ENCODE measurements around the gene LRRC56.

Gene LRRC56, protein sequence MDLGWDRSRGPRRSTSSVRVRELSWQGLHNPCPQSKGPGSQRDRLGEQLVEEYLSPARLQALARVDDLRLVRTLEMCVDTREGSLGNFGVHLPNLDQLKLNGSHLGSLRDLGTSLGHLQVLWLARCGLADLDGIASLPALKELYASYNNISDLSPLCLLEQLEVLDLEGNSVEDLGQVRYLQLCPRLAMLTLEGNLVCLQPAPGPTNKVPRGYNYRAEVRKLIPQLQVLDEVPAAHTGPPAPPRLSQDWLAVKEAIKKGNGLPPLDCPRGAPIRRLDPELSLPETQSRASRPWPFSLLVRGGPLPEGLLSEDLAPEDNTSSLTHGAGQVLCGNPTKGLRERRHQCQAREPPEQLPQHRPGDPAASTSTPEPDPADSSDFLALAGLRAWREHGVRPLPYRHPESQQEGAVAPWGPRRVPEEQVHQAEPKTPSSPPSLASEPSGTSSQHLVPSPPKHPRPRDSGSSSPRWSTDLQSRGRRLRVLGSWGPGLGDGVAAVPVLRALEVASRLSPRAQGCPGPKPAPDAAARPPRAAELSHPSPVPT
- 2.5 to 11.3 reads per million in 2 experiments for total RNA-seq

DNA sequence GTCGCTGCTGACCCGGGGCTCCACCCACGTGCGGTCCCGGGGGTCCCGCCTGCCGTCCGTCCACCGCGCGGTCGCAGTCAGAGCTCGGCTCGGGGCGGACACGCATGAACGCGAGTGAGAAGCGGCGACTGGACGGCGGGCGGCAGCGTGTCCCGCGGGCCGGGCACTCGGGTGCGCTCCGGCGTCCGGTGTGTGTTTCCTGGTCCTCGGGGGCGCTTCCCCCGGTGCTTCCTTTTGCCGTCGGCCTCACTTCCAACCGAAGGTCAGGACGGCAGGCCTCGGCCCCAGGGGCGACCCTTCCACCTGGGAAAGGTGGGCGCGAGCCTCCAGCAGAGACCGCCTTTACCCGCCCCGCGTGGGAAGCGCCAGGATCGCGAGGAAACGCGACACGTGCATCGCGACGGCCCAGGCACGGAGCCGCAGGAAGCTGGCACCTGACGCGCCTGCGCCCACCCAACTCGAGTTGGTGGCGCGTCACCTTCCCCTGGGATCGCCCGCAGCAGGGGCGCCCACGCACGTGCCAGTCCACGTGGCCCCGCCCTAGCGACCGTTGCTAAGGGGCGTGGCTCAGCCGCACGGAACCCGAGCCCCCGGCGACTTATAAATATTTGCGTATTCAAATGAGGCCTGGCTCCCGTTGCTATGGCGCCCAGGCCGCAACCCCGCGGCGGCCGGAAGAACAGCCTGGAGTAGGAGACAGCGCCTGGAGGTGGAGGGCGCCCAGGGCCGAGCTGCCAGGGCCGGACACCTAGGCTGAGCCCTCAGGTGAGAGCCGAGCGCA is at the start of gene LRRC56:
Gene LRRC56 (plus strand): TSS at position 687 of the 781 bp plus-strand sequence. CDS start 3,158 bp downstream, outside the sequence.
- DNase-seq (ENCODE audit: low read depth) = peak; percentile 88

- no peak for DNase-seq (ENCODE audit: low read depth)
Measured at GRCh38 chr11:487571-488021, 49.7 kb upstream of the LRRC56 start.

GRCh38 chr11:488062-488461 is 49.3 kb upstream of the LRRC56 start:
- DNase-seq (ENCODE audit: low read depth) = no peak

DNA sequence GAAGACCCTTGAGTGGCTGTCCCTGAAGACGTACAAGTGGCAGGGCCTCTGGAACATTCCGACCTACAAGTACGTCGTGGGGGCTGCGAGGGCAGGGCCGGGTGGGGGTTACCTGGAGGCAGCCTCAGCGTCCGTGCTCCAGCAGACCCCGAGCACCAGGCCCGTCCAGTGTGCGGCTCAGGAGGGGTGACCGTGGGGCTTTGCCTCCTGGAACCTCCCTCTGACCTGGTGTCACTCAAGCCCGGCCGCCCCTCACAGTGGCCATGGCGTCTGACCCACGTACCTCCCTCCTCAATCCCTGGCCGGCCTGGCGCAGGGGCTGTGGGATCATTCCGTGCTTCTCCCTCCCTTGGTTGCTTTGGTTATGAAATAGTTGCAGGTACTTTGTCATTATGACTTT is 48.7 kb upstream of the LRRC56 start:
- no peak for DNase-seq (ENCODE audit: low read depth)

DNA sequence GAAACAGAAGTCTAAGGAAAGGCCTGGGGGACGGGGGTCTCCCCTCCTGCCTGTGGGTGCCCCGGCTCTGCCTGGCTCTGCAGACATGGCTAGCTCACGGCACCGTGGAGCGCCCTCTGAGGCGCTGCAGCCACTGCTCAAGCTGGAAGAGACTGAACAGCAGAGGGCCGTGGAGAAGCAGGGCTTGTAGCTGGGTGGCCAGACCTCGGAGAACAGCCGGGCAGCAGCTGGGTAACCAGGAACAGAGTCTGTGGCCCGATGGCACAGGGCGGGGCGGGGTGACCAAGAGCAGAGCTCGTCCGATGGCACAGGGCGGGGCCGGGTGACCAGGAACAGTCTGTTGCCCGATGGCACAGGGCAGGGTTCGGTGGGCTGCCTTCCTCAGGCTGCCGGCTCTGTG is 48.3 kb upstream of the LRRC56 start:
- DNase-seq (ENCODE audit: low read depth) = no peak

GRCh38 chr11:489610-490185 is 47.6 kb upstream of the LRRC56 start:
- DNase-seq (ENCODE audit: low read depth) = no peak

DNA sequence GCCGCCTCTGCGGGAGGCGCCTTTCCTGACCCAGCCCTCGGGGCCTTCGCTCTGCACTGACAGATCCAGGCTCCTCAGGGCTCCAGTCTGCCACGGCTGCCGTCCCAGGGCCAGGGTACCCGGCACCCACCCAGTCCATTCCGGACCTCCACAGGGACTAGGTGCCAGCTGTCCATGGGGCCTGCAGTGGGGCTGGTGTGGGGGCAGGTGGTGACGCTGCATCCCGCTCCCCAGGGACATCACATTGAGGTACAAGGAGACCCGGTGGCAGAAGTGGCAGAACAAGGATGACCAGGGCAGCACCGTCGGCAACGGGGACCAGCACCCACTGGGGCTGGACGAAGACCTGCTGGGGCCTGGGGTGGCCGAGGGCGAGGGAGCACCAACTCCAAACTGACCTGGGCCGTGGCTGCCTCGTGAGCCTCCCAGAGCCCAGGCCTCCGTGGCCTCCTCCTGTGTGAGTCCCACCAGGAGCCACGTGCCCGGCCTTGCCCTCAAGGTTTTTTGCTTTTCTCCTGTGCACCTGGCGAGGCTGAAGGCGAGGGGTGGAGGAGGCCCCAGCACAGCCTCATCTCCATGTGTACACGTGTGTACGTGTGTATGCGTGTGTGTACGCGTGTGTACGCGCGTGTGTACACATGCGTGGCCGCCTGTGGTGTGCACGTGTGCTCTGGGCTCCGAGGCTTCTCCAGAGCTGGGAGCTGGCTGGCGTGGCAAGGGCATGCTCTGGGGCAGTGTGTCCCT is 47.0 kb upstream of the LRRC56 start:
- DNase-seq (ENCODE audit: low read depth) = no peak

GRCh38 chr11:490930-491260 is 46.4 kb upstream of the LRRC56 start:
- DNase-seq (ENCODE audit: low read depth) = no peak

DNA sequence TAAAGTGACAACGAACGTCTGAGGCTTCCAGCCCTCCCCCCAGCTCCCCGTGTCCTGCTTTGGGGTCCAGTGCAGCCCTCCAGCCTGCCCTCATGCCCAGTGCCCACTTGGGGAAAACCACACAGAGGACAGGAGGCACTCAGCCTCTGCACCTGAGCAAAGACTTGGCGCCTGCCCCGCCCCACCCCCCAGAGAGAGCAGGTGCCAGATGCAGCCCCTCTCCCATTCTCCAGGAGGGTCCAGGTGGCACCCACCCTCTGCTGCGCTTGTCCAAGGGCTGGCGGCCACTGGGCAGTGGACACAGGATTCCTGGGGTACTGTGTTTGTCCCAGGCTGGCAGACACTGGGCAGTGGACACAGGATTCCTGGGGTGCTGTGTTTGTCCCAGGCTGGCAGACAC is 46.0 kb upstream of the LRRC56 start:
- DNase-seq (ENCODE audit: low read depth) = no peak

DNA sequence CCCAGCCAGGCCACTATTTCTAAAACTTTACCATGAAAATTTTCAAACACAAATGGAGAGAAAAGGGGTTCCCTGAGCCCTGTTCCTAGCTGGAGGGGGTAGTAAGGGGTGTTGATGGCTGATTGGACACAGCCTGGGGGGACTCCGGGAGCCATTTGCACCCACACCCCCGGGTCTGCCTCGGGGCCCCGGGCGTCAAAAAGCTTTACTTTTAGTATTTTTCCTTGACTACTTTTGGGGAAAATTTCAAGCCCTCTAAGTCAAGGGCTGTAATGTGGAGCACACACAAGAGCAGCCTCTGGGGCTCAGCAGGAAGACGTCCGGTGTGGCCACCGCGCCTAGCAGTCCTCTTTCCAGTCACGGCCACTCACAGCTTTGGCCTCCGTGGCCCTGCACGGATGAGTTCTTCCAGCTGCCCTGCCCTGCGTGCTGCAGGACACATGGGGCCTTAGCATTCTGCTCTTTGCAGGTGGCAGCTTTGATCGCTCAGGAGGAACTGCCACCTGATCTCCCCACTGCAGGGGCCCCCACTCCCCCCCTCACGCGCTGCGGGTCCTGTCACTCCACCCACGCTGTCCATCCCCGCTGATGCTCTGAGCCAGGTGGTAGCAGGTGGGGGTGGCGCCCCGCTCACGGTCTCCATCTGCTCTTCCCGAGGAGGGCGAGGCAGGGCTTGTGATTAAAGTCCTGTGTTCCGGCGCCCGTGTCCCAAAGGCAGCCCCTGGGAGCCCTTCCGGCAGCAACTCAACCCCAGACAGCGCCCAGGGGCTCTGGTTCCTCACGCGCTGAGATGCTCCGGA is 44.7 kb upstream of the LRRC56 start:
- DNase-seq (ENCODE audit: low read depth) = no peak

DNA sequence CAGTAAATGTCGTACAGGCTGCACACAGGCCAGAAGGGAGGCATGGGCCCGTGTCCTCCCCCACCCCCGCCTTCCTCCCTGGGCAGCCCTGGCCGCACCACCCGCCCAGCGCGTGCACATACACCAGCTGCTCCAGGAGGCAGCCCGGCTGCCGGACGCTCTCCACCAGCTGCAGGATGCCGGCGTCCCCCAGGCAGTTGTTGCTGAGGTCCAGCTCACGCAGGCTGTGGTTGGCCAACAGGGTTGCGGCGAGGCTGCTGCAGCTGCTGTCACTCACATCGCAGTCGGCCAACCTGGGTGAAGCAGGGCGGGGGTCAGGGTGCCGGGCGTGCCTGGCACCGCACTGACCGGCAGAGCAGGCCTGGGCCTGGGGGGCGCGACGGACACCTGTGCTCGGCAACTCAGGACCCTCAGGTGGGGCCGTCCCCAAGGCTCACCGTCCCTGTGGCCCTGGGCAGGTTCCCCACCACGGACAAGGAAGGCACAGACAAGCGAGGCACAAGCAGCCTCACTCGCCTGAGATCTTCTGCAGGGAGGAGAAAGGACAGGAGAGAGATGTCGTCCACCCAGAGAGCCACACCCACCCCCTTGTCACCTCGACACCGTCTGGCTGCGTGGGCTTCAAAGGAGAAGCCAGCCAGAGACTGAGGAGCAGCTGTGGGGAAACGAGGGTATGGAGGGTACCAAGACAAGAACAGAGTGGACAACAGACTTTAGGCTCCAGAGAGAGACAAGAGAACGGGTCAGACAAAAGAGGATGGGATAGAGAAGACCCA is 42.4 kb upstream of the LRRC56 start:
- DNase-seq (ENCODE audit: low read depth) = no peak

DNA sequence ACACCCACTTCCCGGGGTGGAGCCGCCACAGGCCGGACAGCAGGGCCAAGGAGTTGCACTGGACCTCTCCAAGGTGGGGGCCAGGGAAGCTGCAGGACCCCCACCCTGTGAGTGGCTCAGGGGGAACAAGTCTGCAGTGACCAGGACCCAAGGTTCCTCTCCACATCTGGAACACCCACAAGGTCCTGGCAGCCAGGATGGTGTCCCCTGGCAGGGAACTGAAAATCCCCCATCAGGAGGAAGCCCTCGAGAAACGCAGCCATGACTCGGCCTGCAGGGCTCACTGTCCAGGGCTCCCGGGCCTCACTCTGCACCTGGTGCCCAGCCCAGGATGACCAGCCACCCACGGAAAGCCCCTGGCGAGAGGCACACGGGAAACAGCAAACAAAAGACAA is 41.8 kb upstream of the LRRC56 start:
- DNase-seq (ENCODE audit: low read depth) = no peak

DNA sequence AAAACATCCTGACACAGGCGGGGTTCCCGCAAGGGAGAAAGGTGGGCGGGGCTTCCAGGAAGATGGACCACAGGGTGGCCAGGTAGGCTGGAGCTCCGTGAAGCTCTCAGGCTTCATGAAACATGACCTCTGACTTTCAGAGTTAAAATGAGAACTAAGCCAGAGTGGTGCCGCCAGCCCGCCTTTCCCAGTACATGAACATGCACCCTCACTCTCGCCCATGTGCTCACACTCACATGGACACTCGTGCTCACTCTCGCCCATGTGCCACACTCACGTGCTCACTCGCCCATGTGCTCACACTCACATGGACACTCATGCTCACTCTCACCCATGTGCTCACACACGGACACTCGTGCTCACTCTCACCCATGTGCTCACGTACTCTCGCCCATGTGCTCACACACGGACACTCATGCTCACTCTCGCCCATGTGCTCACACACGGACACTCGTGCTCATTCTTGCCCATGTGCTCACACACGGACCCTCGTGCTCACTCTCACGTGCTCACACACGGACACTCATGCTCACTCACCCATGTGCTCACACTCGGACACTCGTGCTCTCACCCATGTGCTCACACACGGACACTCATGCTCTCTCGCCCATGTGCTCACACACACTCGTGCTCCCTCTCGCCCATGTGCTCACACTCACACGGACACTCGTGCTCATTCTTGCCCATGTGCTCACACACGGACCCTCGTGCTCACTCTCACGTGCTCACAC is 40.3 kb upstream of the LRRC56 start:
- DNase-seq (ENCODE audit: low read depth) = no peak

DNA sequence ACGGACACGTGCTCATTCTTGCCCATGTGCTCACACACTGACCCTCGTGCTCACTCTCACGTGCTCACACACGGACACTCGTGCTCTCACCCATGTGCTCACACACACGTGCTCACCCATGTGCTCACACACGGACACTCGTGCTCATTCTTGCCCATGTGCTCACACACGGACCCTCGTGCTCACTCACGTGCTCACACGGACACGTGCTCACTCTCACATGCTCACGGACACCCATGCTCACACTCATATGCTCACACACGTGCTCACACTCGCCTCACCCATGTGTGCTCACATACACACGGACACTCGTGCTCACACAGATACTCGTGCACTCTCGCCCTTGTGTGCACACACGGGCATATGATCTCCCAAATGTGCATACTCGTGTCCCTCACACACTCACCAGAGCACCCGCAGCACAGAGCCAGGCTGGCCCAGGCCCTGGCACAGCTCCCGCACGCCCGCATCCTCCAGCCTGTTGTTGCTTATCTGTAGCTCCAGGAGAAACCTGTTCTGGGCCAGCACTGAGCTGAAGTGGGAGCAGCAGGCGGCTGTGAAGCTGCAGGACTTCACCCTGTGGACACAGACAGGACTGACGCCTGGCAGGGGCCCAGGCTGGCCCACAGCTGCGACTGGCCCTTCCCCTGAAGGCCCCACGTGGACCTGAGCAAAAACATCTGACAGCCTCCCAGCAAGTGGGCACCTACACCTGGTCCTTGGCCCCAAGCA is 39.6 kb upstream of the LRRC56 start:
- DNase-seq (ENCODE audit: low read depth) = no peak

- no peak for DNase-seq (ENCODE audit: low read depth)
Measured at GRCh38 chr11:498297-499181, 38.8 kb upstream of the LRRC56 start.

- DNase-seq (ENCODE audit: low read depth) = no peak
Measured at GRCh38 chr11:499201-500076, 37.9 kb upstream of the LRRC56 start.

Measured in T follicular helper cell (primary cell).